Embryonic facial prominence (tissue), 1 donor: ENCODE data around the gene SLC6A6.
"Not testable (repeated sequence)": the region's sequence is repeated elsewhere in the genome, so short reads cannot be mapped to it uniquely, and the experiment has no call there.

ENCODE experiments used
- DNase-seq: peaks from one replicate; pipeline ENCODE4 v3.0.0-alpha.2; 2016; ENCODE audit errors: extremely low spot score

Gene SLC6A6

GRCh38 chr3:14434498-14435151 lies 32.2 kb downstream of the SLC6A6 start:
- DNase-seq: no peak

- DNase-seq: no peak
Observed at GRCh38 chr3:14435175-14436014, 33.0 kb downstream of the SLC6A6 start.

GRCh38 chr3:14436954-14437281 lies 34.5 kb downstream of the SLC6A6 start:
- no peak for DNase-seq

GRCh38 chr3:14437705-14438104 lies 35.3 kb downstream of the SLC6A6 start:
- DNase-seq: not testable (repeated sequence)

DNA sequence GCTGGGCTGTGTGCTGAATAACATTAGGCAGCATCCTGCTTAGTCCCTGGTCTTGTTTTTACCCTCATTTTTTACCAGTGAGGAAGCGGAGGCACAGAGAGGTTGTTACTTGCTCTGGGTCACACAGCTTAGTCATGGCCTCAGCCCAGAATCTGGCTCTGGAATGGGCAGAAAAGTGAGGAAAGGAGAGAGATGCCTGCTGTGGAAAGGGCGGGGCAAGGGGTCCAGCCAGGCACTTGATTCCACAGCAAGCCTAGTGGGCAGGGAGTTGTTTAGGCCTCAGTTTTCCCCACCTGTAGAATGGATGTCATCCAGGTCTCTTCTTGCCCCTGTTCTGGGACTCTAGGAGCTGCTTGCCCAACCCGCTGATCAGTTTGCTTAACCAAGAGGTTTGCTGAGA lies 35.9 kb downstream of the SLC6A6 start:
- no peak for DNase-seq

DNA sequence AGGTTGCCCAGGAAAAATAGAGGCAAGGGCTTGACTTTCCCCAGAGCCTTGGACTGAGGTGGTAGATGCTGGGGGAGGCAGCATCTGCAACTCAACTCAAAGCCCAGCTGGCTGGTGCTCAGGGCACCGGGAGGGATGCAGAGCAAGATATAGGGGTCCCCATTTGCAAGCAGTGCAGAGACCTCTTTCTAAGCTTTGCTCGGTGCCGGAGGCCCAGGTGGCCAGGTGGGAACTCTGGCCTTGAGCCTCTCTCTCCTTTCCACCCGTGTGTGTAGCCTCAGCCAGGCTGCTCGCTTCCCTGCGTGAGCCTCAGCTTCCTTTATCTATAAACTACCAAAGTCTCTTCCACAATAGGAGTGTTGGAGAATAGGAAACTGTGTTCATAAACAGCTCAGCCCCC lies 36.5 kb downstream of the SLC6A6 start:
- DNase-seq: no peak

DNA sequence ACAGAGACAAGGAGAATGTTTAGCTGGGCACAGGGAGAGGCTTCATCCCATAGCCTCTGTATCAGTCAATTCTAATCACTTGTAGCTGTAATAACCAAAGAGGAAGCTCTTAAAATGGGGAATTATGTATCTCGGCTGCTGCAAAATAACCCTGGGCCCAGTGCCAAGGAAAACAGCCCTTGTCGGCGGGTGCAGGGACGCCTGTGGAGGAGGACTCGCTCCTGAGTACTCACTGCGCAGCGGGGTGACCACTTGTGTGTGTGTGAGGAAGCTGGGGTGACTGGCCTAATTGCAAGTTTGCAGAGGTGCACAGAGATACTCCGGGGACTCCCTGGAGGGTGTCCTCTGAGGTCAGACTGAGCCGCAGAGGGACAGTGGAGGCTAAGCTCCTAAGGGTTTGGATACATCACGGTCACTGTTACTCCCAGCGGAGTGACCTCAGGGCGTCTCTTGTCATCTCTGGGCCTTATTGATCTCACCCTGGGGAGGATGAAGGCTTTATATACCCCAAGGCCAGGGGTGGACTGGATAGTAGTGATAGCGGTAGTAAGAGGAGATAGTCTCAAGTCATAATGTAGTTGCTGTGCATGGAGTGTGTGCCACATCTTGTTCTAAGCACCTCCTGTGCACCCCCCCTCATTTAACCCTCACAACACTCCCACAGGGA lies 37.2 kb downstream of the SLC6A6 start:
- no peak for DNase-seq

GRCh38 chr3:14440168-14440518 lies 37.7 kb downstream of the SLC6A6 start:
- DNase-seq: no peak

DNA sequence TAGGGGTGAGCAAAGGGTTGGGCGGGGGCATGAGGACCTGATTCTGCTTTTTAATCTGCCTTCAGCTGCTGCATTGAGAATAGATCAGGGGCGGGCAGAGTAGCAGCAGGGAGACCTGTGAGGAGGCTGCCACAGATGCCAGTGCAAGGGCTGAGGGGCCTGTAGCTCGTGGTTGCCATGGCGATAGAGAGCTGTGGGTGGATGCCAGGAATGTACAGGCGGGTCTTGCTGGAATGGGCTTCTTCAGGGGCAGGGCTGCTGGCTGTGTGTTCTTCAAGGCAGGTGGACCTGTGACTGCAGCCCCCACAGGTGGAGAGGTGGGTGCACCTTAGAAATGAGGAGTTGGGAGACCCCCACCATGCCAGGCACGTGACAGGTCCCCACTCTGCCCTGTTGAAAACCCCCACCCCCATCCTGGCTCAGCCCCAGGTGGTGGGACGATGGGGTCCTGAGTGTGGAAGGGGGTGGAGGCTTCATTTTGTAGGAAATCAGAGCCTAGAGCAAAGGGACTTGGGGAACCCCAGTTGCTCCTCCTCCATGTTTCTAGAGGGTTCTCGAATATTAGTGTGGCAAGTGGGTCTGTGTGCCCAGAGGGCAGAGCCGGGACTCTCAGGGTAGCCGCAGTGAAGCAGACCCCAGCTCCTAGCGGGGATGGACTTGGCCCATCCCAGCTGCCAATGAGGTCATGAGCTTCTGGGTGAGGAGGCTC lies 38.3 kb downstream of the SLC6A6 start:
- peak; percentile 68 for DNase-seq

- DNase-seq: no peak
Observed at GRCh38 chr3:14441240-14441919, 39.0 kb downstream of the SLC6A6 start.

DNA sequence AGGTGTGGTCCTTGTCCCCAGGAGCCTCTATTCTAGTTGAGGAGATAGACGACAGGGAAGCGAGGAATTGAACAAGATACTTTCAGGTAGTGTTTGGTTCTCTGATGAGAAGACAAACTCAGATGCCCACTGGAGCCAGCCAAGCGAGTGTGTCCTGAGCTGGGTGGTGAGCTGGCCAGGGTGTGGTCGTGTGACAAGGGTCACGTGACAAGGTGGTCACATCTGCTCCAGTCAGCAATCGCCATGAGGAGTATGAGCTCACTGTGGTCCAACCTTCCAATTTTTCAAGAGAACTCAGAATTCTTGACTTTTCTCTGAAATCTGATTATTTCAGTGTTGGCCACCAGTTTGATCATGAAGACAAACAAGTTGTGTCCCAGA lies 39.5 kb downstream of the SLC6A6 start:
- DNase-seq: no peak

DNA sequence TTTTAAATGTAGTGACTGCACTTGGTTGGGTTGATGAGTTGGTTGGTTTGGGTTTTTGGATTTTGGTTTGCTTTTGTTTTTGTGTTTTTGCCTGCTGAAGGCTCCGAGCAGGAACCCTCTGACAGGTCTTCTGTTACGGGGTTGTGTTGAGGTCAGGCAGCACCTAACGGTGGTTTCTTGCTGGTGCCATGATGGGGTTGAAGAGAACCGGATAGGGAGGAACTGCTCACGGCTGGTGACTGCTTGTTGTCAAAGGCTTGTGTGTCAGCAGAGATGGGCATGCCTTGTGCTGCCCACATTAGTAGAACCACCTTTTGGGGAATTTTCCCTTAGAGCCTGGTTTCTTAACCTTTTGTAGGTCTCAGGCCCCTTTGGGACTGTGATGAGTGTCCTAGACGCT lies 42.0 kb downstream of the SLC6A6 start:
- no peak for DNase-seq

GRCh38 chr3:14445773-14446172 lies 43.4 kb downstream of the SLC6A6 start:
- no peak for DNase-seq

GRCh38 chr3:14446988-14447570 lies 44.7 kb downstream of the SLC6A6 start:
- DNase-seq: no peak

- no peak for DNase-seq
Observed at GRCh38 chr3:14448063-14448462, 45.7 kb downstream of the SLC6A6 start.

DNA sequence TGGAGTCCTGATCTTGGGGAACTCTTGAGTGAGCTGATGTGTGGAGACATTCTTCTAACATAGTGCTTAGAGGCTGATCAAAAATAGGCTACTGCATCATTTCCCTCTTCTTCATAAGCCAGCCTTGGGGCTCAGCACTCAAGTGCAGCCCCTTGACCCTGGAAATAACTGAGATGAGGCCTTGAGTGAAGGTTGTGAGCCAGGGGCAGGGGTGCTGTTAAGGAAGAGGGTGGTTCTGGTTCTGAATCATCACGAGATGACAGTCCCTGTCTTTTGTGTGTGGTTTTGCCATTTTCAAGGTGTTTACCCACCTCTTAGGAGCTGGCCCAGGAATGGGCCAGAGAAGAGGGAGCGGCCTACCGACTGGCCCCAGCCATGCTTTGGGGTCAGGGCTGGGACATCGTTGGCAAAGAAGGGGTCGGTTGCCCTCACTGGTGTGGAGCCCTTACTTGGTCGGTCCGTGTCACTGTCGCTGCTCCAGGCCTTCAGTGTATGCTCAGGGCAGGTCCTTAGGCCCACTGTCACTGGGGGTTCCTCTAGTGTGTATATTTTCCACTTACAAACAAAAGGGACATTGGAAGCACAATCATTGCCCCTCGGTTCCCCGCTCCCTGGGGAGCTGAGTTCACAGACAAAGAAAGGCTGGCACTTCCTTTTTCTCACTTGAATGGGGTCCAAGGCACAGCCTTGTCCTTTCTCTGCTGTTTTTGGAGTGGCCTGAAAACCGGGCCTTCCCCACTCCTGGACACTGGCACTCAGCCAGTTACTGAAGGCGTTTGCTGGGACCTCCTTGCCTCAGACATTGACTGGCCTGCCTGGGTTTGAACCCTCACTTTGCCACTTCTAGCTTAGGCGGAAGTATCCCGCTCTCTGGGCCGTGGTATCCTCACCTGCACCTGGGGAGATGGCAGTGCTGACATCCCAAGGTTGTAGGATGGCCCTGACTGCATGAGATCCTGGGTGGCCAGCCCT lies 46.6 kb downstream of the SLC6A6 start:
- no peak for DNase-seq

GRCh38 chr3:14450506-14450905 lies 48.1 kb downstream of the SLC6A6 start:
- no peak for DNase-seq

- no peak for DNase-seq
Observed at GRCh38 chr3:14450922-14451606, 48.7 kb downstream of the SLC6A6 start.

DNA sequence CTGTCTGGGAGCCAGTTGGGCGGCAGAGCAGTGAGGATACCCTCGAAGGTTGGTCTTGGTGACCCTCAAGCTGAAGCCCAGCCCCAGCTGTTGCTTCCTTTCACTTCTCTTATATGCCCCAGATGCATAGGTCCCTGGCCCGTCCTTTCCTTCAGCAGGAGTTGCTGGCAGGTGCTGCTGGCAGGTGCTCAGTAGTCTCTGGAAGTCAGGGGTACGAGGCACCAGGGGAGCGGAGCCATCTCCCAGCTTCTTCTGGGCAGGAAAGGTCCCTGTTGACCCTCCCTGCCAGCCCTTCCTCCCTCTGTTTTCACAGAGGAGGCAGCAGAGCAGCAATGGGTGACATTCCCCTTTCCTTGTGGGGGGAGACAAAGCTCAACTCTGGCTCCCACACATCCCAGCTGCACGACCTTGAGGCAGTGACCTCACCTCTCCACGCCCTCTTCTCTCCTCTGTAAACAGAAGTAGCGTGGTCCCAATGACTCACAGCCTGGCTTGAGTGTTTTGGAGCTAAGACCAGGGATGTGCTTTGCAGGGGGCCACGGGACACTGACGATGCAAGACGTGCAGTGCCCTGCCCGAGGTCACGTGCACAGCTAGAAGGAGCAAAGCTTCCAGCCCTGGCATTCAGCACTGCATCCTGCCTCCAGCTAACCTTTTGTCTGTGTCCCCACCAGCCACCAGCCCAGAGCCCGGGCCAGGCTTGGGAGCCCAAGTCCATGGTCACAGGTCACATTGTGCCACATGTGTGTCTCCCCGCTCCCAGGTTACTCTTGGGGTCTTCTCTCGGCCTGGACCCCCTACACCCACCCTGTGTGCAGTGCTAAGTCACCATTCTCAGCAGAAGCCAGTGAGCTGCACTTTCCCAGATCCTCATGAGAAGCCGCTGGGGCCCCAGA lies 49.7 kb downstream of the SLC6A6 start:
- no peak for DNase-seq
